ENCODE measurements around the gene ASPHD1.

Gene ASPHD1

GRCh38 chr16:29943846-29944799 lies 43.8 kb downstream of the ASPHD1 start:
- DNase-seq (ENCODE audit: low read depth) = no peak

DNA sequence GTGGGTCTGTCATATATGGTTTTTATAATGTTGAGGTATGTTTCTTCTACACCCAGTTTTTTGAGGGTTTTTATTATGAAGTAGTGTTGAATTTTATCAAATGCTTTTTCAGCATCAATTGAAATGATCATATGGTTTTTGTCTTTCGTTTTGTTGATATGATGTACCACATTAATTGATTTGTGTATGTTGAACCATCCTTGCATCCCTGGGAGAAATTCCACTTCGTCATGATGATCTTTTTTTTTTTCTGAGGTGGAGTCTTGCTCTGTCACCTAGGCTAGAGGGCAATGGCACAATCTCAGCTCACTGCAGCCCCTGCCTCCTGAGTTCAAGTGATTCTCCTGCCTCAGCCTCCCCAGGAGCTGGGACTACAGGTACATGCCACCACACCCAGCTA lies 47.6 kb downstream of the ASPHD1 start:
- no peak for DNase-seq (ENCODE audit: low read depth)

GRCh38 chr16:29950806-29951461 lies 50.6 kb downstream of the ASPHD1 start:
- DNase-seq (ENCODE audit: low read depth) = no peak

GRCh38 chr16:29951625-29952365 lies 51.5 kb downstream of the ASPHD1 start:
- no peak for DNase-seq (ENCODE audit: low read depth)
